HepG2 (cell line): ENCODE results near the gene DENND5A. TPM values are rescaled to one million over a fixed set of nuclear protein-coding genes. Genes with fewer than 3 reads are reported as not detected.

Experiments used
- FOXK1 ChIP-seq: sonication (generic); formaldehyde crosslinking; IDR thresholded peaks from 2 replicates; pipeline ENCODE4 v1.4.0; 2020; ENCODE audit warnings: low read depth, missing genetic modification reagents, borderline replicate concordance
- MEIS1 ChIP-seq: sonication (generic); formaldehyde crosslinking; IDR thresholded peaks from 2 replicates; pipeline ENCODE4 v1.9.0; 2021; ENCODE audit warnings: mild to moderate bottlenecking, missing genetic modification reagents, moderate library complexity, borderline replicate concordance
- RCOR2 ChIP-seq: IDR thresholded peaks from 2 replicates; pipeline ENCODE4 v1.6.1; 2016; ENCODE audit warnings: missing biosample characterization, missing genetic modification reagents
- ZBTB1 ChIP-seq: sonication (generic); formaldehyde crosslinking; IDR thresholded peaks from 2 replicates; pipeline ENCODE4 v1.4.0; 2020; ENCODE audit warnings: missing genetic modification reagents, borderline replicate concordance
- ZBTB25 ChIP-seq: IDR thresholded peaks from 2 replicates; pipeline ENCODE4 v1.6.1; 2018; ENCODE audit warnings: missing genetic modification reagents
- ZBTB37 ChIP-seq: sonication (generic); formaldehyde crosslinking; IDR thresholded peaks from 2 replicates; pipeline ENCODE4 v1.4.0; 2020; ENCODE audit warnings: mild to moderate bottlenecking, missing genetic modification reagents
- ZBTB40 ChIP-seq, 2 experiments: fragments of 450-650 bp in 1 of 2; sonication (generic) in 1 of 2; formaldehyde crosslinking in 1 of 2; IDR thresholded peaks; 2 replicates each; pipeline versions ENCODE4 v1.6.1 to v1.8.0; 2016 to 2022; ENCODE audit warnings: antibody characterized with exemption in 1 of 2, mild to moderate bottlenecking in 1 of 2, missing genetic modification reagents in 1 of 2
- ZKSCAN1 ChIP-seq: fragments of 150-350 bp; IDR thresholded peaks from 2 replicates; pipeline ENCODE4 v1.6.1; 2014; ENCODE audit warnings: low read length
- ZNF12 ChIP-seq: sonication (generic); formaldehyde crosslinking; IDR thresholded peaks from 2 replicates; pipeline ENCODE4 v1.5.0; 2020; ENCODE audit warnings: missing genetic modification reagents
- ZNF33A ChIP-seq: sonication (generic); formaldehyde crosslinking; IDR thresholded peaks from 2 replicates; pipeline ENCODE4 v1.5.1; 2020; ENCODE audit warnings: missing genetic modification reagents, mild to moderate bottlenecking, moderate library complexity, borderline replicate concordance
- ZNF639 ChIP-seq: conservative IDR thresholded peaks from 2 replicates; pipeline ENCODE4 v1.6.1; 2018; ENCODE audit warnings: missing genetic modification reagents
- ZNF704 ChIP-seq: sonication (generic); formaldehyde crosslinking; IDR thresholded peaks from 2 replicates; pipeline ENCODE4 v1.8.1; 2023; ENCODE audit warnings: mild to moderate bottlenecking, inconsistent platforms, moderate library complexity, missing genetic modification reagents, borderline replicate concordance
- ZNF749 ChIP-seq: sonication (generic); formaldehyde crosslinking; IDR thresholded peaks from 2 replicates; pipeline ENCODE4 v1.8.0; 2022; ENCODE audit warnings: mild to moderate bottlenecking, missing genetic modification reagents, moderate library complexity, borderline replicate concordance
- ZNF781 ChIP-seq: sonication (generic); formaldehyde crosslinking; IDR thresholded peaks from 2 replicates; pipeline ENCODE4 v1.5.1; 2020; ENCODE audit warnings: borderline replicate concordance, mild to moderate bottlenecking, missing genetic modification reagents; ENCODE audit errors: not compliant biosample characterization
- polyA plus RNA-seq, 8 experiments: library from polyadenylated mRNA; depleted of rRNA in 3 of 8; stranded (reverse) in 7 of 8; unstranded in 1 of 8; fragments of >200 nt; fragmentation: Illumina TruSeq in 4 of 8; extraction: Trizol in 4 of 8; gene quantifications; 2 replicates each; pipeline versions ENCODE4 v1.2.1 to v1.2.3, GENCODE V29; 2011 to 2016; ENCODE audit warnings: low read depth in 4 of 8, missing spikeins in 1 of 8, mixed read lengths in 1 of 8; ENCODE audit not compliant: insufficient read depth in 1 of 8
- total RNA-seq, 5 experiments: library from RNA; depleted of rRNA; stranded (reverse); fragments of >200 nt; fragmentation: Illumina TruSeq; extraction: Trizol; gene quantifications; 2 replicates each; pipeline ENCODE4 v1.2.3, GENCODE V29; 2016; ENCODE audit warnings: low read depth in 1 of 5

The DENND5A gene
- total and polyA plus RNA-seq, 2 of the 13 experiments (the other 11 are each of a cell fraction or from before 2014, with no cell fraction given): 63.3 to 145 TPM

GRCh38 chr11:9313648-9314290, 48.6 kb upstream of the DENND5A start (continued):
- TF ChIP-seq ZNF639 (CRISPR knock-in tag): no peak
- no peak for TF ChIP-seq FOXK1 (CRISPR knock-in tag)
- TF ChIP-seq ZBTB40 (IDR thresholded peaks at IDR 0.05): no peak
- peak; percentile 72 for TF ChIP-seq ZBTB40 (CRISPR knock-in tag; IDR thresholded peaks at IDR 0.05)
- no peak for TF ChIP-seq MEIS1 (CRISPR knock-in tag)
- TF ChIP-seq ZNF704 (CRISPR knock-in tag): no peak
- TF ChIP-seq ZNF781 (CRISPR knock-in tag): no peak
- no peak for TF ChIP-seq ZBTB1 (CRISPR knock-in tag)
- no peak for TF ChIP-seq ZBTB37
- no peak for TF ChIP-seq ZNF749 (CRISPR knock-in tag)
- no peak for TF ChIP-seq ZNF33A (CRISPR knock-in tag)
- no peak for TF ChIP-seq ZNF12 (CRISPR knock-in tag)
- peak; percentile 81 for TF ChIP-seq ZKSCAN1
- TF ChIP-seq ZBTB25 (CRISPR knock-in tag): no peak
- 0 out of 2 replicates have a peak, but pooled peaks have one; percentile 39 for TF ChIP-seq RCOR2 (CRISPR knock-in tag)
